Ishikawa (cell line): Measurements from ENCODE around the gene PLCH1.

Experiments
- CEBPB ChIP-seq: IDR thresholded peaks from 2 replicates; pipeline ENCODE4 v1.6.1; 2012
- CREB1 ChIP-seq: IDR thresholded peaks from 2 replicates; pipeline ENCODE4 v1.6.1; 2012; ENCODE audit warnings: low read depth
- EGR1 ChIP-seq: IDR thresholded peaks from 2 replicates; pipeline ENCODE4 v1.6.1; 2012
- EP300 ChIP-seq: IDR thresholded peaks from 2 replicates; pipeline ENCODE4 v1.6.1; 2012; ENCODE audit warnings: borderline replicate concordance
- FOXM1 ChIP-seq: IDR thresholded peaks from 2 replicates; pipeline ENCODE4 v1.6.1; 2012; ENCODE audit warnings: low read depth, borderline replicate concordance
- NFIC ChIP-seq: IDR thresholded peaks from 2 replicates; pipeline ENCODE4 v1.6.1; 2012
- RAD21 ChIP-seq: IDR thresholded peaks from 2 replicates; pipeline ENCODE4 v1.6.1; 2012; ENCODE audit warnings: low read depth
- TAF1 ChIP-seq: IDR thresholded peaks from 2 replicates; pipeline ENCODE4 v1.6.1; 2012; ENCODE audit warnings: low read depth, mild to moderate bottlenecking
- TCF12 ChIP-seq: IDR thresholded peaks from 2 replicates; pipeline ENCODE4 v1.6.1; 2012; ENCODE audit warnings: low read depth
- TEAD4 ChIP-seq: IDR thresholded peaks from 2 replicates; pipeline ENCODE4 v1.6.1; 2012
- YY1 ChIP-seq: IDR thresholded peaks from 2 replicates; pipeline ENCODE4 v1.6.1; 2012; ENCODE audit warnings: low read depth
- ZBTB7A ChIP-seq: IDR thresholded peaks from 2 replicates; pipeline ENCODE4 v1.6.1; 2012; ENCODE audit warnings: low read depth
- TF ChIP-seq, protein P1 (sequence below): IDR thresholded peaks from 2 replicates; pipeline ENCODE4 v1.6.1; 2012
- TF ChIP-seq, protein P2 (sequence below): IDR thresholded peaks from 2 replicates; pipeline ENCODE4 v1.6.1; 2012
- TF ChIP-seq, protein P3 (sequence below): IDR thresholded peaks from 2 replicates; pipeline ENCODE4 v1.6.1; 2012; ENCODE audit warnings: low read depth, mild to moderate bottlenecking

PLCH1 gene

DNA sequence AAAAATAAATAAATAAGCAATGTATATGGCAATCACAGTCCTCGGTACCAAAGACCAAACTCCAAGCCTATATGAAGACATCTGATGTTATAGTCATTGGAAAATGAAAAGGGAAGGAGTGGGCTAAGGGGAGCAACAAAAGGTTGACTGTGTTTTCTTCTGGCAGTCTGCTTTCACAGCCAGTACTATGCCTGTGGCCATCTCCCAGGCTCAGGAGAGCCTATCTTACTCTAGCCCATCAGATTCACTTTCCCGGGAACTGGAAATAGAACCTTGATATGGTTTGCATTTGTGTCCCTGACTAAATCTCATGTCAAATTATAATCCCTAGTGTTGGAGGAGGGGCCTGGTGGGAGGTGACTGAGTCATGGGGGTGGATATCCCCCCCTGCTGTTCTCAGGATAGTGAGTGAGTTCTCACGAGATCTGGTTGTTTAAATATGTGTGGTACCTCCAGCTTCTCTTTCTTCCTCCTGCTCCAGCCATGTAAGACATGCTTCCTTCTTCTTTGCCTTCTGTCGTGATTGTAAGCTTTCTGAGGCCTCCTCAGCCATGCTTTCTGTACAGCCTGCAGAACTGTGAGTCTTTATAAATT is 105.3 kb downstream of the PLCH1 start:
- TF ChIP-seq CREB1: no peak
- TF ChIP-seq EGR1: no peak
- TF ChIP-seq, protein P1, sequence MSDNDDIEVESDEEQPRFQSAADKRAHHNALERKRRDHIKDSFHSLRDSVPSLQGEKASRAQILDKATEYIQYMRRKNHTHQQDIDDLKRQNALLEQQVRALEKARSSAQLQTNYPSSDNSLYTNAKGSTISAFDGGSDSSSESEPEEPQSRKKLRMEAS: no peak
- TF ChIP-seq FOXM1: no peak

DNA sequence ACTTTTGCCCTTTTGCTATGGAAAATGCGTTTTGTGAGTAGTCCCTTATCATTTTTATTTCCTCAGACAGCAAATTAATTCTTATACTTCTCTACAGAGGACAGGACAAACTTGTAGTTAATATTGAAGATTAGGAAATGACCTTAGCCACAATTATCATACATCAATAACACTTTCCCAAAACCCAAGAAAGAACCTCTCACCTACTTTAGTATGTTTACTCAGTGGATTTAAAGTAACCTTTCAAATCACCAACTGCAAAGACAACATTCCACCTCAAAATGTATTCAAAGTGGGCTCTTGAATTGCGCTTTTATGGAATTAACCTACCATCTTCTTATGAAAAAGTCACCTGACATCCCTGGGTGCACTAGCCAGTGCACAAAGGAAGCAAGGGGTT is 107.3 kb downstream of the PLCH1 start:
- TF ChIP-seq TCF12 (no peak), TEAD4 (no peak), CEBPB (no peak), FOXM1 (no peak), TAF1 (no peak), CREB1 (no peak), YY1 (no peak), ZBTB7A (no peak), EP300 (no peak)
- TF ChIP-seq, protein P2, sequence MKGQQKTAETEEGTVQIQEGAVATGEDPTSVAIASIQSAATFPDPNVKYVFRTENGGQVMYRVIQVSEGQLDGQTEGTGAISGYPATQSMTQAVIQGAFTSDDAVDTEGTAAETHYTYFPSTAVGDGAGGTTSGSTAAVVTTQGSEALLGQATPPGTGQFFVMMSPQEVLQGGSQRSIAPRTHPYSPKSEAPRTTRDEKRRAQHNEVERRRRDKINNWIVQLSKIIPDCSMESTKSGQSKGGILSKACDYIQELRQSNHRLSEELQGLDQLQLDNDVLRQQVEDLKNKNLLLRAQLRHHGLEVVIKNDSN: no peak

DNA sequence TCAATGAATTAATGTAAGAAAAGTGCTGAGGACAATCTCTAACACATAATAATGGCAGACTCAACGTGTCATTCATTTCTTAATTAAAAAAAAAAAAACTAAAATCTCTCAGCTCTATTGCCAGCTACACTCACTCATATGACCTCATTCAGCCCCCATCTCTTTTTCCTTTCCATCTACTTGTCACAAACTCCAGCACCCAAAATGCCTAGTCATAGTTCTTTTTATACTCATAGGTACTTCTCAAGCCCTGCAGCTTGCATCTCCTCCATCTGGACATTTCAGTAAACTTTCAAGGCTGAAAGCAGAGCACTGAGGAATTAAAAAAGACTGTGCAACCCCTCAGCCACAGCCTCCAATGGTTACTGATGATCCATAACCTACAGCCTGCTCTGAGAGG is 109.8 kb downstream of the PLCH1 start:
- TF ChIP-seq TAF1: no peak
- no peak for TF ChIP-seq EGR1
- TF ChIP-seq EP300: no peak
- no peak for TF ChIP-seq CREB1
- no peak for TF ChIP-seq TCF12
- no peak for TF ChIP-seq TEAD4
- TF ChIP-seq ZBTB7A: no peak
- TF ChIP-seq YY1: no peak
- no peak for TF ChIP-seq NFIC
- TF ChIP-seq, protein P2: no peak

DNA sequence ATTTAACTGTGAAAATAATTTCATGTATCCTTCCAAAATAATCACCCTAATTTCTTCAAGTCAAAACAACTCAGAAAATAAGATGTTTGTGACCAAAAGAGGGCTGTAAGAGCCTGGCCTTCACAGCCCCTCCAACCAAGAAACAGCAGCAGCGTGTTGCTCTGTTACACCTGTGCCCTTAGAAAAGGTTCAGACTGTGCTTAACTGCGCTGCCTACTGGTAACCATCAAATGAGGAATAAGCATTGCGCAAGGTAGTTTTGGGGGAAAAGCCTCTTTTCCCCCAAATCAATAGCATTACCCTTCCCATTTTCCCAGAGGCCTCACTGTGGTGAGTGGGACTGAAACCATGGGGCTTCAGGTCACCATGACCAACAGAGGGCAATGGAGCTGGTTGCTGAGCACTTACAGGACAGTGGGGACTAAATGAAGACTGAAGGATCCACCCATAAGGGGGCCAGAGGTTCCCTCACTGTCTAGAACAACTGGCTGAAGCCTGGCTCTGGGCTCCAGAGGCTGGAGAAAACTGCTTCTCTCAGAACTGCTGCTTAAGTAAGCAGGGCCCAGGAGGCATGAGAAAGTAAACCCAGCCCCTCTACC is 110.7 kb downstream of the PLCH1 start:
- no peak for TF ChIP-seq YY1
- TF ChIP-seq RAD21: no peak
- TF ChIP-seq, protein P1: no peak
- TF ChIP-seq TEAD4: no peak
- TF ChIP-seq CEBPB: no peak
- TF ChIP-seq ZBTB7A: no peak
- TF ChIP-seq, protein P3, sequence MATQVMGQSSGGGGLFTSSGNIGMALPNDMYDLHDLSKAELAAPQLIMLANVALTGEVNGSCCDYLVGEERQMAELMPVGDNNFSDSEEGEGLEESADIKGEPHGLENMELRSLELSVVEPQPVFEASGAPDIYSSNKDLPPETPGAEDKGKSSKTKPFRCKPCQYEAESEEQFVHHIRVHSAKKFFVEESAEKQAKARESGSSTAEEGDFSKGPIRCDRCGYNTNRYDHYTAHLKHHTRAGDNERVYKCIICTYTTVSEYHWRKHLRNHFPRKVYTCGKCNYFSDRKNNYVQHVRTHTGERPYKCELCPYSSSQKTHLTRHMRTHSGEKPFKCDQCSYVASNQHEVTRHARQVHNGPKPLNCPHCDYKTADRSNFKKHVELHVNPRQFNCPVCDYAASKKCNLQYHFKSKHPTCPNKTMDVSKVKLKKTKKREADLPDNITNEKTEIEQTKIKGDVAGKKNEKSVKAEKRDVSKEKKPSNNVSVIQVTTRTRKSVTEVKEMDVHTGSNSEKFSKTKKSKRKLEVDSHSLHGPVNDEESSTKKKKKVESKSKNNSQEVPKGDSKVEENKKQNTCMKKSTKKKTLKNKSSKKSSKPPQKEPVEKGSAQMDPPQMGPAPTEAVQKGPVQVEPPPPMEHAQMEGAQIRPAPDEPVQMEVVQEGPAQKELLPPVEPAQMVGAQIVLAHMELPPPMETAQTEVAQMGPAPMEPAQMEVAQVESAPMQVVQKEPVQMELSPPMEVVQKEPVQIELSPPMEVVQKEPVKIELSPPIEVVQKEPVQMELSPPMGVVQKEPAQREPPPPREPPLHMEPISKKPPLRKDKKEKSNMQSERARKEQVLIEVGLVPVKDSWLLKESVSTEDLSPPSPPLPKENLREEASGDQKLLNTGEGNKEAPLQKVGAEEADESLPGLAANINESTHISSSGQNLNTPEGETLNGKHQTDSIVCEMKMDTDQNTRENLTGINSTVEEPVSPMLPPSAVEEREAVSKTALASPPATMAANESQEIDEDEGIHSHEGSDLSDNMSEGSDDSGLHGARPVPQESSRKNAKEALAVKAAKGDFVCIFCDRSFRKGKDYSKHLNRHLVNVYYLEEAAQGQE: no peak
- TF ChIP-seq FOXM1: no peak
- no peak for TF ChIP-seq EGR1
- no peak for TF ChIP-seq CREB1
- no peak for TF ChIP-seq EP300
- TF ChIP-seq TAF1: no peak
- TF ChIP-seq, protein P2: no peak
- no peak for TF ChIP-seq NFIC
- TF ChIP-seq TCF12: no peak

DNA sequence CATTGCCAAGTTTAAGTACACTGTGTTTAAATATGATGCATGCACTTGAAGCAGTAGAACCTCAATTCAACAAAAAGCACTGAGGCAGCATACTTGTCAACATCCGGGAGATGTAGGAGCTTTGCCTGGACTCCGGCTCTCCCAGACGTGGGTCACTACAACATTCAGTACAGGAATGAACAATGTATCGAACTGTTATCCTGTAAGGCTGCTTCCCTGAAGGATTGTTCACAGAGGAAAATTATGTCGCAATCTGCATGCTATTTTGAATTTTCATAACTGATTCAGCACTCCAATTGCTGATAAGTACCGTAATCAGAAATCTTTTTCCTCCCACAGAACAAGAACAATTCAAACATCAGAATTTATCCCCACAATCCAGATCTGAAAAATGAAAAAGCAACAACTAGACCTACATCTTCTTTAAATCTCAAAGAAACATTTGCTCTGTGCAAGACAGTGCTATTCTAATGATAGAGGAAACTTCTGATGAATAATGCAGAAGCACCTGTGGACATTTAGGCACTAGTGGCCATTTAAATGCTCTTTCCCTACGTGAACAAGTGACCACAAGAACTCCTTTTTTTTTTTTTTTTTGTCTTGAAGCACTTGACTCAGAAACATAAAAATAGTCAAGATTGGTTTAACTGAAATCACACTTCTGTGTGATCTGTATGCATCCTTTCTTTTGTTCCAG is 113.4 kb downstream of the PLCH1 start:
- TF ChIP-seq ZBTB7A (no peak), TEAD4 (no peak), TAF1 (no peak), TCF12 (no peak), NFIC (no peak), EGR1 (no peak), CREB1 (no peak), EP300 (no peak), CEBPB (no peak), YY1 (no peak), RAD21 (no peak), FOXM1 (no peak)
- TF ChIP-seq, protein P3: no peak
- TF ChIP-seq, protein P2: no peak
- TF ChIP-seq, protein P1: no peak
